ENCODE measurements around the gene CREB3L2.

DNA sequence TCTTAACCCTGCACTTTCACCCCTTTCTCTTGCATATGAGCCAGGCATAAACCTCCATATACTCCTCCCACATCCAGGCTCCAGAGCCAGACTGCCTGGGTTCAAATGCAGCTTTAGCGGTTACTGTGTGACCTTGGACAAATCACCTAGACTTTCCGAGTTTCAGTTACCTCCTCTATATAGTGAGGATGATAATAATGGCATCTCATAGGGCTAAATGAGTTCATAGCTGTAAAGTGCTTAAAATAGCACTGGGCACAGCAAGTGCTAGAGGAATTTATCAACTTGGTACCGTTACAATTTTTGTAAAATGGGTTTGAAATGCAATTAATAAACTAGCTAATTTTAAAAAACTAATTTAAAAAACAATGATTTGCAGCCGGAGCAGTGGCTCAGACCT is 101.7 kb downstream of the CREB3L2 start:
- no peak for TF ChIP-seq DNMT1 (CRISPR knock-in tag; IDR thresholded peaks at IDR 0.05)
- no peak for TF ChIP-seq ETV6 (CRISPR knock-in tag; conservative IDR thresholded peaks at IDR 0.05)
- TF ChIP-seq, protein P1, sequence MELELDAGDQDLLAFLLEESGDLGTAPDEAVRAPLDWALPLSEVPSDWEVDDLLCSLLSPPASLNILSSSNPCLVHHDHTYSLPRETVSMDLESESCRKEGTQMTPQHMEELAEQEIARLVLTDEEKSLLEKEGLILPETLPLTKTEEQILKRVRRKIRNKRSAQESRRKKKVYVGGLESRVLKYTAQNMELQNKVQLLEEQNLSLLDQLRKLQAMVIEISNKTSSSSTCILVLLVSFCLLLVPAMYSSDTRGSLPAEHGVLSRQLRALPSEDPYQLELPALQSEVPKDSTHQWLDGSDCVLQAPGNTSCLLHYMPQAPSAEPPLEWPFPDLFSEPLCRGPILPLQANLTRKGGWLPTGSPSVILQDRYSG (CRISPR knock-in tag; IDR thresholded peaks at IDR 0.05), result no peak
- TF ChIP-seq, protein P2, sequence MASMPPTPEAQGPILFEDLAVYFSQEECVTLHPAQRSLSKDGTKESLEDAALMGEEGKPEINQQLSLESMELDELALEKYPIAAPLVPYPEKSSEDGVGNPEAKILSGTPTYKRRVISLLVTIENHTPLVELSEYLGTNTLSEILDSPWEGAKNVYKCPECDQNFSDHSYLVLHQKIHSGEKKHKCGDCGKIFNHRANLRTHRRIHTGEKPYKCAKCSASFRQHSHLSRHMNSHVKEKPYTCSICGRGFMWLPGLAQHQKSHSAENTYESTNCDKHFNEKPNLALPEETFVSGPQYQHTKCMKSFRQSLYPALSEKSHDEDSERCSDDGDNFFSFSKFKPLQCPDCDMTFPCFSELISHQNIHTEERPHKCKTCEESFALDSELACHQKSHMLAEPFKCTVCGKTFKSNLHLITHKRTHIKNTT (CRISPR knock-in tag; IDR thresholded peaks at IDR 0.05), result no peak
- TF ChIP-seq ZNF12 (CRISPR knock-in tag; IDR thresholded peaks at IDR 0.05), result no peak
- TF ChIP-seq ZNF781 (CRISPR knock-in tag; IDR thresholded peaks at IDR 0.05; ENCODE audit: borderline replicate concordance, not compliant biosample characterization), result no peak
- TF ChIP-seq, protein P3, sequence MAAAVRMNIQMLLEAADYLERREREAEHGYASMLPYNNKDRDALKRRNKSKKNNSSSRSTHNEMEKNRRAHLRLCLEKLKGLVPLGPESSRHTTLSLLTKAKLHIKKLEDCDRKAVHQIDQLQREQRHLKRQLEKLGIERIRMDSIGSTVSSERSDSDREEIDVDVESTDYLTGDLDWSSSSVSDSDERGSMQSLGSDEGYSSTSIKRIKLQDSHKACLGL (CRISPR knock-in tag; IDR thresholded peaks at IDR 0.05), result no peak
- no peak for TF ChIP-seq PHB2 (IDR thresholded peaks at IDR 0.05; ENCODE audit: partially characterized antibody)
- no peak for TF ChIP-seq ZNF274 (CRISPR knock-in tag; IDR thresholded peaks at IDR 0.05)
- no peak for TF ChIP-seq KLF15 (CRISPR knock-in tag; IDR thresholded peaks at IDR 0.05; ENCODE audit: borderline replicate concordance)
- TF ChIP-seq SSRP1 (CRISPR knock-in tag; IDR thresholded peaks at IDR 0.05), result no peak
